A549 (cell line): ENCODE measurements around the gene SH2D4B. TPM values are rescaled to one million over a fixed set of nuclear protein-coding genes. Genes with fewer than 3 reads are reported as not detected.

Experiments used
- ATAC-seq, 2 experiments: fragments of 200-7000 bp in 1 of 2; fragments of >200 bp in 1 of 2; cut with Nextera tagmentation in 1 of 2; cut with Tn5 transposase in 1 of 2; 3 replicates each; pipeline versions ENCODE4 v1.8.0 to v1.9.1; 2018 to 2020; ENCODE audit warnings: mild to moderate bottlenecking in 1 of 2, moderate library complexity in 1 of 2
- CTCF ChIA-PET: fragments of 300-600 bp; sonication (Branson Sonifier 250); formaldehyde crosslinking; extraction: SDS; loops from one replicate; lab custom pipeline; 2021; ENCODE audit warnings: antibody characterized with exemption, inconsistent platforms; lab: Yijun Ruan, JAX
- POLR2A ChIA-PET: fragments of 350-600 bp; formaldehyde crosslinking; extraction: SDS; loops from one replicate; lab custom pipeline; 2021; ENCODE audit warnings: antibody characterized with exemption, inconsistent platforms; lab: Yijun Ruan, JAX
- DNase-seq, 2 experiments: peaks; one replicate each; pipeline versions ENCODE4 v3.0.0 to v3.0.0-alpha.2; 2011 to 2016; ENCODE audit warnings: low read depth in 1 of 2, low spot score in 1 of 2
- FAIRE-seq: peaks from 2 replicates; lab custom pipeline; 2011; peaks lifted over from hg19 to GRCh38; lab: Jason Lieb, UNC
- H3K27ac ChIP-seq, 2 experiments: fragments of >200 bp; sonication (Bioruptor Twin); formaldehyde crosslinking; 3 replicates each; pipeline ENCODE4 v1.5.1; 2016 to 2017
- H3K4me1 ChIP-seq: fragments of >200 bp; sonication (Bioruptor Twin); formaldehyde crosslinking; 3 replicates; pipeline ENCODE4 v1.6.1; 2016
- H3K4me2 ChIP-seq: fragments of >200 bp; sonication (Bioruptor Twin); formaldehyde crosslinking; 3 replicates; pipeline ENCODE4 v1.6.1; 2016
- H3K4me3 ChIP-seq: fragments of >200 bp; sonication (Bioruptor Twin); formaldehyde crosslinking; 3 replicates; pipeline ENCODE4 v1.5.1; 2016
- H3K9me3 ChIP-seq: fragments of >200 bp; sonication (Bioruptor Twin); formaldehyde crosslinking; 3 replicates; pipeline ENCODE4 v1.6.1; 2016
- CEBPB ChIP-seq, 2 experiments: fragments of >200 bp in 1 of 2; sonication (Bioruptor Twin) in 1 of 2; formaldehyde crosslinking in 1 of 2; IDR thresholded peaks; 2 replicates each; pipeline ENCODE4 v1.6.1; 2012 to 2016
- CHD2 ChIP-seq: fragments of 150-350 bp; IDR thresholded peaks from 2 replicates; pipeline ENCODE4 v1.6.1; 2014; ENCODE audit warnings: low read length; ENCODE audit not compliant: partially characterized antibody
- EHMT2 ChIP-seq: fragments of 200-600 bp; sonication (generic); IDR thresholded peaks from 2 replicates; pipeline ENCODE4 v1.6.1; 2016; ENCODE audit warnings: antibody characterized with exemption, low read depth, mild to moderate bottlenecking, moderate library complexity
- EP300 ChIP-seq, 2 experiments: fragments of >200 bp; sonication (Bioruptor Twin); formaldehyde crosslinking; IDR thresholded peaks; 2 replicates in 1 of 2; 3 replicates in 1 of 2; pipeline ENCODE4 v1.6.1; 2016 to 2017
- FOSB ChIP-seq: fragments of 250-450 bp; sonication (Bioruptor Pico); IDR thresholded peaks from 2 replicates; pipeline ENCODE4 v1.5.0; 2020; ENCODE audit warnings: mild to moderate bottlenecking, moderate library complexity
- FOSL2 ChIP-seq, 2 experiments: fragments of 450-650 bp in 1 of 2; fragments of >200 bp in 1 of 2; sonication (Bioruptor Twin) in 1 of 2; formaldehyde crosslinking; IDR thresholded peaks; 2 replicates each; pipeline versions ENCODE4 v1.5.0 to v1.6.1; 2016 to 2020; ENCODE audit warnings: mild to moderate bottlenecking in 1 of 2, moderate library complexity in 1 of 2
- GATA3 ChIP-seq: IDR thresholded peaks from 2 replicates; pipeline ENCODE4 v1.6.1; 2012; ENCODE audit warnings: borderline replicate concordance
- HOXA7 ChIP-seq: fragments of 250-450 bp; sonication (Bioruptor Pico); IDR thresholded peaks from 2 replicates; pipeline ENCODE4 v1.5.0; 2020; ENCODE audit warnings: mild to moderate bottlenecking, moderate library complexity
- JUN ChIP-seq, 2 experiments: fragments of >200 bp; sonication (Bioruptor Twin); formaldehyde crosslinking; IDR thresholded peaks; 2 replicates in 1 of 2; 3 replicates in 1 of 2; pipeline ENCODE4 v1.6.1; 2016 to 2017
- JUNB ChIP-seq: fragments of >200 bp; sonication (Bioruptor Twin); formaldehyde crosslinking; IDR thresholded peaks from 2 replicates; pipeline ENCODE4 v1.6.1; 2016
- MAZ ChIP-seq: fragments of 150-350 bp; IDR thresholded peaks from 2 replicates; pipeline ENCODE4 v1.6.1; 2014; ENCODE audit warnings: antibody characterized with exemption, low read depth, low read length, borderline replicate concordance
- MYC ChIP-seq: IDR thresholded peaks from 2 replicates; pipeline ENCODE4 v1.6.1; 2012; ENCODE audit warnings: mild to moderate bottlenecking, inconsistent platforms, low read length, improper control_type of control experiment, borderline replicate concordance
- NPAS2 ChIP-seq: fragments of 250-450 bp; sonication (Bioruptor Pico); IDR thresholded peaks from 2 replicates; pipeline ENCODE4 v1.8.0; 2022; ENCODE audit warnings: mild to moderate bottlenecking, moderate library complexity, borderline replicate concordance
- NR3C1 ChIP-seq: fragments of >200 bp; sonication (Bioruptor Twin); formaldehyde crosslinking; IDR thresholded peaks from 3 replicates; pipeline ENCODE4 v1.6.1; 2017
- POLR2A ChIP-seq: IDR thresholded peaks from 2 replicates; pipeline ENCODE4 v1.6.1; 2012; ENCODE audit warnings: mild to moderate bottlenecking, low read length
- RAD21 ChIP-seq, 2 experiments: fragments of >200 bp in 1 of 2; sonication (Bioruptor Twin) in 1 of 2; formaldehyde crosslinking in 1 of 2; IDR thresholded peaks in 1 of 2; conservative IDR thresholded peaks in 1 of 2; 2 replicates in 1 of 2; 3 replicates in 1 of 2; pipeline ENCODE4 v1.6.1; 2012 to 2018; ENCODE audit warnings: inconsistent platforms in 1 of 2
- RCOR1 ChIP-seq: fragments of 150-350 bp; IDR thresholded peaks from 2 replicates; pipeline ENCODE4 v1.6.1; 2014; ENCODE audit warnings: antibody characterized with exemption, low read length, low read depth
- RNF2 ChIP-seq: fragments of 200-600 bp; sonication (generic); IDR thresholded peaks from 2 replicates; pipeline ENCODE4 v1.6.1; 2016; ENCODE audit warnings: low read depth, mild to moderate bottlenecking, antibody characterized with exemption, moderate library complexity, borderline replicate concordance
- SMC3 ChIP-seq: fragments of >200 bp; sonication (Bioruptor Twin); formaldehyde crosslinking; IDR thresholded peaks from 3 replicates; pipeline ENCODE4 v1.6.1; 2018; ENCODE audit warnings: inconsistent platforms
- TFCP2L1 ChIP-seq: fragments of 250-450 bp; sonication (Bioruptor Pico); IDR thresholded peaks from 2 replicates; pipeline ENCODE4 v1.5.0; 2021; ENCODE audit warnings: mild to moderate bottlenecking
- TP53 ChIP-seq: fragments of 250-450 bp; sonication (Bioruptor Pico); IDR thresholded peaks from 2 replicates; pipeline ENCODE4 v1.5.0; 2021; ENCODE audit warnings: mild to moderate bottlenecking, moderate library complexity
- ZC3H11A ChIP-seq: fragments of 450-650 bp; IDR thresholded peaks from 2 replicates; pipeline ENCODE4 v1.6.1; 2014; ENCODE audit warnings: antibody characterized with exemption, mild to moderate bottlenecking
- ZNF302 ChIP-seq: fragments of 250-450 bp; sonication (Bioruptor Pico); IDR thresholded peaks from 2 replicates; pipeline ENCODE4 v1.9.0; 2021; ENCODE audit warnings: inconsistent platforms, mild to moderate bottlenecking, moderate library complexity
- WGBS: methylation state at CpG from one replicate; pipeline ENCODE4 v1.1.6; 2017; ENCODE audit errors: missing lambda C conversion rate; 5-methylcytosine and 5-hydroxymethylcytosine counted together
- polyA plus RNA-seq, 4 experiments: library from polyadenylated mRNA; depleted of rRNA in 3 of 4; stranded (reverse); fragments of >200 nt; fragmentation: RNase III in 1 of 4; extraction: RNeasy Plus Mini Kit Qiagen cat#74134 plus additional on column Dnase treatment in 1 of 4; gene quantifications; 2 replicates in 3 of 4; 3 replicates in 1 of 4; pipeline ENCODE4 v1.2.3, GENCODE V29; 2011 to 2017
- TF ChIP-seq, protein P1 (sequence below): fragments of >200 bp; sonication (Bioruptor Twin); formaldehyde crosslinking; IDR thresholded peaks from 3 replicates; pipeline ENCODE4 v1.6.1; 2016
- TF ChIP-seq, protein P2 (sequence below): fragments of 250-450 bp; sonication (Bioruptor Pico); IDR thresholded peaks from 2 replicates; pipeline ENCODE4 v1.5.0; 2021; ENCODE audit warnings: mild to moderate bottlenecking, moderate library complexity, borderline replicate concordance
- TF ChIP-seq, protein P3 (sequence below): fragments of >200 bp; sonication (Bioruptor Twin); formaldehyde crosslinking; IDR thresholded peaks from 2 replicates; pipeline ENCODE4 v1.6.1; 2016
- TF ChIP-seq, protein P4 (sequence below): IDR thresholded peaks from 2 replicates; pipeline ENCODE4 v1.6.1; 2012
- TF ChIP-seq, protein P5 (sequence below): IDR thresholded peaks from 2 replicates; pipeline ENCODE4 v1.6.1; 2012; ENCODE audit warnings: low read depth, borderline replicate concordance
- TF ChIP-seq, protein P6 (sequence below): fragments of 450-650 bp; IDR thresholded peaks from 2 replicates; pipeline ENCODE4 v1.6.1; 2014; ENCODE audit warnings: antibody characterized with exemption
- TF ChIP-seq, protein P7 (sequence below): fragments of >200 bp; sonication (Bioruptor Twin); formaldehyde crosslinking; IDR thresholded peaks from 3 replicates; pipeline ENCODE4 v1.5.1; 2016

The SH2D4B gene
- polyA plus RNA-seq, 2 of the 4 experiments (the other 2 are of a cell fraction), result 0.01 to 0.12 TPM

DNA sequence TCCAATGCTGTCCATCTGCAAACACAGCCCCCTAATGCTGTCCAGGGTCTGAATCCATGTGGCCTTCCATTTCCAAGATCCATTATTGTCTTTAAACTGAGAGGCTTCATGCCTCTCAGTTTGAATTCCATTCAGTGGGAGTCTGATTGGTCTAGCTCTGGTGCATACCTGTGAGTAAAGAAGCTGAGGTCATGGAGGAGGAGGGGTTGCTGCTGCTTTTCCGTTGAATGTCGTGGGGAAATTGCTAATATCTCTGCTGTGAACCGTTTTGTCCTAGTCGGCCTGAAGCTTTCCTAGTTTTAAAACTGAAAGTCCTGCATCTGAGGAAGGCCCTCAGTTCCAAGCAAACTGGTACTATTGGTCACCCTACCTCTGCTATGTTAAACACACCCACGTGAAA lies 17.7 kb downstream of the SH2D4B start:
- 43% methylated on average over 5 of the region's 5 CpGs for WGBS
- TF ChIP-seq NR3C1, result no peak
- no peak for TF ChIP-seq FOSL2 (IDR thresholded peaks at IDR 0.05)
- no peak for TF ChIP-seq FOSL2 (CRISPR knock-in tag; IDR thresholded peaks at IDR 0.05)
- no peak for TF ChIP-seq CEBPB (IDR thresholded peaks at IDR 0.05)
- TF ChIP-seq POLR2A, result no peak
- TF ChIP-seq, protein P1, sequence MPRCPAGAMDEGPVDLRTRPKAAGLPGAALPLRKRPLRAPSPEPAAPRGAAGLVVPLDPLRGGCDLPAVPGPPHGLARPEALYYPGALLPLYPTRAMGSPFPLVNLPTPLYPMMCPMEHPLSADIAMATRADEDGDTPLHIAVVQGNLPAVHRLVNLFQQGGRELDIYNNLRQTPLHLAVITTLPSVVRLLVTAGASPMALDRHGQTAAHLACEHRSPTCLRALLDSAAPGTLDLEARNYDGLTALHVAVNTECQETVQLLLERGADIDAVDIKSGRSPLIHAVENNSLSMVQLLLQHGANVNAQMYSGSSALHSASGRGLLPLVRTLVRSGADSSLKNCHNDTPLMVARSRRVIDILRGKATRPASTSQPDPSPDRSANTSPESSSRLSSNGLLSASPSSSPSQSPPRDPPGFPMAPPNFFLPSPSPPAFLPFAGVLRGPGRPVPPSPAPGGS, result no peak
- TF ChIP-seq RAD21 (conservative IDR thresholded peaks at IDR 0.05 in 1 of 2, IDR thresholded peaks at IDR 0.05 in 1 of 2), result no peak
- TF ChIP-seq CHD2, result no peak
- no peak for TF ChIP-seq GATA3
- TF ChIP-seq NPAS2 (CRISPR knock-in tag), result no peak
- TF ChIP-seq, protein P2, sequence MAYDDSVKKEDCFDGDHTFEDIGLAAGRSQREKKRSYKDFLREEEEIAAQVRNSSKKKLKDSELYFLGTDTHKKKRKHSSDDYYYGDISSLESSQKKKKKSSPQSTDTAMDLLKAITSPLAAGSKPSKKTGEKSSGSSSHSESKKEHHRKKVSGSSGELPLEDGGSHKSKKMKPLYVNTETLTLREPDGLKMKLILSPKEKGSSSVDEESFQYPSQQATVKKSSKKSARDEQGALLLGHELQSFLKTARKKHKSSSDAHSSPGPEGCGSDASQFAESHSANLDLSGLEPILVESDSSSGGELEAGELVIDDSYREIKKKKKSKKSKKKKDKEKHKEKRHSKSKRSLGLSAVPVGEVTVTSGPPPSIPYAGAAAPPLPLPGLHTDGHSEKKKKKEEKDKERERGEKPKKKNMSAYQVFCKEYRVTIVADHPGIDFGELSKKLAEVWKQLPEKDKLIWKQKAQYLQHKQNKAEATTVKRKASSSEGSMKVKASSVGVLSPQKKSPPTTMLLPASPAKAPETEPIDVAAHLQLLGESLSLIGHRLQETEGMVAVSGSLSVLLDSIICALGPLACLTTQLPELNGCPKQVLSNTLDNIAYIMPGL, result no peak
- TF ChIP-seq RCOR1, result no peak
- no peak for TF ChIP-seq EP300 (IDR thresholded peaks at IDR 0.05)
- TF ChIP-seq ZNF302 (CRISPR knock-in tag), result no peak
- TF ChIP-seq, protein P3, sequence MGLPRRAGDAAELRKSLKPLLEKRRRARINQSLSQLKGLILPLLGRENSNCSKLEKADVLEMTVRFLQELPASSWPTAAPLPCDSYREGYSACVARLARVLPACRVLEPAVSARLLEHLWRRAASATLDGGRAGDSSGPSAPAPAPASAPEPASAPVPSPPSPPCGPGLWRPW, result no peak
- no peak for TF ChIP-seq FOSB (CRISPR knock-in tag)
- no peak for TF ChIP-seq EHMT2
- FAIRE-seq (no peak), ATAC-seq (no peak), DNase-seq (no peak)
- ChIA-PET CTCF (interaction anchor here (0.9 to 1.4 kb wide), 4 partner anchors 11 to 368 kb away, joined by 3 to 5 read pairs (median 4); no protein-coding TSS in a partner anchor), POLR2A (no interaction called here)
- Histone ChIP-seq H3K9me3 (no peaks in the 10 kb centered on the region), H3K27ac (no peak overlapping the region), H3K4me1 (no peaks in the 10 kb centered on the region), H3K4me2 (no peak overlapping the region), H3K4me3 (no peak overlapping the region)

DNA sequence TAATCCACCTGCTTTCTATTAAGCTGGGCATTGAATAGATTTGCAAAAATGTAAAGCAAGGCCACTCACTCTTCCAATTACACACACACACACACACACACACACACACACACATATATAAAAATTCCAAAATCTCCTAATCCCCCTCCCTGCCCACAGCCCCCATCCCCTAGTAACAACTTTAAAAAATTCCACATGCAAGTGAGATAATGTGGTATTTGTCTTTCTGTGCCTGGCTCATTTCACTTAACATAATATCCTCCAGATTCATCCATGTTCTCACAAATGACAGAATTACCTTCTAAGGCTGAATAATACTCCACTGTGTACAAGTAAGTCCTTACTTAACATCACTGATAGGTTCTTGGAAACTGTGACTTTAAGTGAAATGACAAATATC lies 24.2 kb downstream of the SH2D4B start:
- CTCF ChIA-PET, result no interaction called here
- no peak for FAIRE-seq
- no peak for ATAC-seq
- H3K4me2 ChIP-seq, result no peak overlapping the region
- DNase-seq, result no peak
- POLR2A ChIA-PET, result no interaction called here
- no peaks in the 10 kb centered on the region for H3K4me1 ChIP-seq
- no peak overlapping the region for H3K27ac ChIP-seq
- H3K4me3 ChIP-seq, result no peak overlapping the region
- H3K9me3 ChIP-seq, result no peaks in the 10 kb centered on the region
- TF ChIP-seq, protein P4, sequence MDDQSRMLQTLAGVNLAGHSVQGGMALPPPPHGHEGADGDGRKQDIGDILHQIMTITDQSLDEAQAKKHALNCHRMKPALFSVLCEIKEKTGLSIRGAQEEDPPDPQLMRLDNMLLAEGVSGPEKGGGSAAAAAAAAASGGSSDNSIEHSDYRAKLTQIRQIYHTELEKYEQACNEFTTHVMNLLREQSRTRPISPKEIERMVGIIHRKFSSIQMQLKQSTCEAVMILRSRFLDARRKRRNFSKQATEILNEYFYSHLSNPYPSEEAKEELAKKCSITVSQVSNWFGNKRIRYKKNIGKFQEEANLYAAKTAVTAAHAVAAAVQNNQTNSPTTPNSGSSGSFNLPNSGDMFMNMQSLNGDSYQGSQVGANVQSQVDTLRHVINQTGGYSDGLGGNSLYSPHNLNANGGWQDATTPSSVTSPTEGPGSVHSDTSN, result no peak
- TF ChIP-seq CHD2 (no peak), JUN (IDR thresholded peaks at IDR 0.05) (no peak), TFCP2L1 (no peak), POLR2A (no peak), EHMT2 (no peak), HOXA7 (no peak), MYC (no peak), TP53 (CRISPR knock-in tag) (no peak), ZC3H11A (no peak), NR3C1 (no peak), RCOR1 (no peak), RNF2 (no peak), SMC3 (no peak), JUNB (no peak), RAD21 (conservative IDR thresholded peaks at IDR 0.05 in 1 of 2, IDR thresholded peaks at IDR 0.05 in 1 of 2) (no peak), MAZ (no peak)
- TF ChIP-seq, protein P5, sequence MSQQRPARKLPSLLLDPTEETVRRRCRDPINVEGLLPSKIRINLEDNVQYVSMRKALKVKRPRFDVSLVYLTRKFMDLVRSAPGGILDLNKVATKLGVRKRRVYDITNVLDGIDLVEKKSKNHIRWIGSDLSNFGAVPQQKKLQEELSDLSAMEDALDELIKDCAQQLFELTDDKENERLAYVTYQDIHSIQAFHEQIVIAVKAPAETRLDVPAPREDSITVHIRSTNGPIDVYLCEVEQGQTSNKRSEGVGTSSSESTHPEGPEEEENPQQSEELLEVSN, result no peak
- TF ChIP-seq, protein P6, sequence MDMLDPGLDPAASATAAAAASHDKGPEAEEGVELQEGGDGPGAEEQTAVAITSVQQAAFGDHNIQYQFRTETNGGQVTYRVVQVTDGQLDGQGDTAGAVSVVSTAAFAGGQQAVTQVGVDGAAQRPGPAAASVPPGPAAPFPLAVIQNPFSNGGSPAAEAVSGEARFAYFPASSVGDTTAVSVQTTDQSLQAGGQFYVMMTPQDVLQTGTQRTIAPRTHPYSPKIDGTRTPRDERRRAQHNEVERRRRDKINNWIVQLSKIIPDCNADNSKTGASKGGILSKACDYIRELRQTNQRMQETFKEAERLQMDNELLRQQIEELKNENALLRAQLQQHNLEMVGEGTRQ, result no peak
- TF ChIP-seq, protein P7, sequence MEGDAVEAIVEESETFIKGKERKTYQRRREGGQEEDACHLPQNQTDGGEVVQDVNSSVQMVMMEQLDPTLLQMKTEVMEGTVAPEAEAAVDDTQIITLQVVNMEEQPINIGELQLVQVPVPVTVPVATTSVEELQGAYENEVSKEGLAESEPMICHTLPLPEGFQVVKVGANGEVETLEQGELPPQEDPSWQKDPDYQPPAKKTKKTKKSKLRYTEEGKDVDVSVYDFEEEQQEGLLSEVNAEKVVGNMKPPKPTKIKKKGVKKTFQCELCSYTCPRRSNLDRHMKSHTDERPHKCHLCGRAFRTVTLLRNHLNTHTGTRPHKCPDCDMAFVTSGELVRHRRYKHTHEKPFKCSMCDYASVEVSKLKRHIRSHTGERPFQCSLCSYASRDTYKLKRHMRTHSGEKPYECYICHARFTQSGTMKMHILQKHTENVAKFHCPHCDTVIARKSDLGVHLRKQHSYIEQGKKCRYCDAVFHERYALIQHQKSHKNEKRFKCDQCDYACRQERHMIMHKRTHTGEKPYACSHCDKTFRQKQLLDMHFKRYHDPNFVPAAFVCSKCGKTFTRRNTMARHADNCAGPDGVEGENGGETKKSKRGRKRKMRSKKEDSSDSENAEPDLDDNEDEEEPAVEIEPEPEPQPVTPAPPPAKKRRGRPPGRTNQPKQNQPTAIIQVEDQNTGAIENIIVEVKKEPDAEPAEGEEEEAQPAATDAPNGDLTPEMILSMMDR, result no peak
- TF ChIP-seq, all 56 proteins: peak for 0
